Measurements from ENCODE around the gene ZNF467.

ZNF467 gene

DNA sequence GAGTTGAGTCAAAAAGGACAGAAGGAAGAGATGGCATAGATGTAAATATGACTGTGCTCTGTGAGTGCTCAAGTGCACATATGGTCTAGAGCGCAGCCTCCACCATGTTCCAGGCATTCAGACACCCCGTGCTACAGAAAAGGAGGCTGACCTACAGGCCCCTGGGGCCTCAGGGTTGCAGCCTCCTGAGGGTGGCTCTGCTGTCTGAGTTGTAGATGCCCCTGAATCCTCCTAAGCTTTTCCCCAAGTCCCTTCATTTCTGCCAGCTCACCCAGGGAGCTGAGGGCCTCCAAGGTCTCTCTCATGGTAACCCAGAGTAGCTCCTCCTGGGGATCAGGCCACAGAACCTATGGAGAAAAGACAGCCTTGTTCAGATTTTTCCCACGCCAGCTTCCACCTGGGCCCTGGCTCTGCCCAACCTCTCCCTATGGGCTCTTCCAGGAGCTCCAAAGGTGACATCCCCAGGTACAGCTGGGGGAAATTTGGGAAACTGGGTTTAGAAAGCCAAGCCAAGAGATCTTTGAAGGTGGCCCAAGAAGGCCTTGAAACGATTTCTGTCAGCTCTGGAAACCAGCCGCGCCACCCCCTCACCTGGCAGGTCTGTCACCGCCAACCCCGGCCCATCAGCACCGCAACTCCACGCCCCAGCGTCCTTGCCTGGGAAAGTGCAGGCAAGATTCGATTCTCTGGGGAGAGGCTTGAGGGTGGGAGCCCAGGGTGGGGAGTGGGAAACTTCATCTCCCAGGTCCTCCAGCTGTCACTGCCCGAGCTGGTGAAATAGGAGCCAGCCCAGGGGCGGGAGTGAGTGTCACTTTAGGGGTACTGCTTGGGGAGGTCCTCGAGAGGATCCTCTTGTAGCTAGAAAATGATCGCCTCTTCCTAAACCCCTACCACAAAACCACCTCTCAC lies 2.4 kb downstream of the ZNF467 start:
- no peak for DNase-seq (ENCODE audit: low spot score)

- no peak for DNase-seq (ENCODE audit: low spot score)
These were observed 3.5 kb downstream of the ZNF467 start for GRCh38 chr7:149769915-149770314.

GRCh38 chr7:149768931-149769330 lies 4.5 kb downstream of the ZNF467 start:
- no peak for DNase-seq (ENCODE audit: low spot score)

GRCh38 chr7:149767068-149767467 lies 6.3 kb downstream of the ZNF467 start:
- DNase-seq (ENCODE audit: low spot score): no peak

DNA sequence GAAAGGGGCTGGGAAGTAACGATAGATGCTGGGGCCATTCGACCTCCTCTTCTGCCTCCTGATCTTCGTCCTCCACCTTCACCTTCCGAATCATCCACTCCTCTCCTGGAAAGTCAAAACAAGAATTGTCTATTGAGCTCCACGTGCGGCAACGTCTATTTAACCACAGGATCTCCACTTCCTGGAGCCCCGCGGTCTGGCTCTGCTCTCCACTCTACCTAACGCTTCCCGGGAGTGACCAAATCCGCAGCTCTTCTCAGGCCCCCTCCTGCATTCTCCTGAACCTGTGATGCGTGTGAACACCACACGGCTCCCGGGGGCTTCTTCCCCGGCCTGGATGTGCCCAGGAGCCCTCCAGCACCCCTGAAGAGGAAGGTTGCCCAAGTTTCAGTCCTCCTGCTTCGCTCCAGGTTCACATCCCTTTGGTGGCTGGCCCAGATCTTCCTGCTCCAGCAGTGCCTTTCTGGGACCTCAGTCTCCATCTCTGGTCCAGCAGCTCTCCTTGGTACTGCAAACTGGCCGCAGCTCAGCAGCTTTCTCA lies 7.2 kb downstream of the ZNF467 start:
- no peak for DNase-seq (ENCODE audit: low spot score)

- DNase-seq (ENCODE audit: low spot score): no peak
These were observed 7.8 kb downstream of the ZNF467 start for GRCh38 chr7:149765399-149766121.

DNA sequence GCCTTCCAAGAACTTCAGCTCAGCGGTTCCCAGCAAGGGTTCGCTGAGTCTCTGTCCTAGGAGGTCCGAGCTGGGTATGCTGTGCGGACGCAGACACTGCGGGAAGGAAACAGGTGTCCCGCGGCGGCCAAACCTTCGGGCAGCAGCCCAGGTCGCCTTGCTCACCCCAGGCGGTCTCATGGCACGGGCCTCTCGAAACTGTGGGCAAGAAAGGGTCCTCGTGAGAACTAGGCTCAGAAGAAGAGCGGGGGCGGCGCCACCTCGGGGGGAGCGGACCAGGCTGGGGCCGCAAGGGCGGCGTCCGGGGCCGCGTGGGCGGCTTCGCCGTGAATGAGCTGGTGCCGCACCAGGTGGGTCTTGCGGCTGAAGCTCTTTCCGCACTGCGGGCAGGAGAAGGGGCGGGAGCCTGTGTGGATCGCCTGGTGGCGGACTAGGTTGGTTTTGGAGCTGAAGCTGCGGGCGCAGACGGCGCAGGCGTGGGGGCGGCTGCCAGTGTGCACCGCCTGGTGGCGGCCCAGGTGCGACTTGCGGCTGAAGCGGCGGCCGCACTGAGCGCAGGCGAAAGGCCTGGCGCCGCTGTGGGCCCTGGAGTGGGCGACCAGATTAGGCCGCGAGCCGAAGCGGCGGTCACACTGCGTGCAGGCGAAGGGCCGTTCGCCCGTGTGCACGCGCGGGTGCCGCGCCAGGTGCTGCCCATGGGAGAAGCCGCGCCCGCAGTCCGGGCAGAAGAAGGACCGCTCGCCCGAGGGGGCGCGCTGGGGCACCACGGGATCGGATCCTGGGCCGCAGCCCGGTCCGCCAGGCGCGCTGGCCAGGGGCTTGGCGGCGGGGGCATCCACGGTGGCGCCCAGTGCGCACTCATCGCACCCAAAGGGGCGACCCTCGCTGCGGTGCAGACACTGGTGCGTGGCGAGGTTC lies 8.6 kb downstream of the ZNF467 start:
- DNase-seq (ENCODE audit: low spot score): no peak

- DNase-seq (ENCODE audit: low spot score): no peak
These were observed 9.7 kb downstream of the ZNF467 start for GRCh38 chr7:149763563-149764240.

- no peak for DNase-seq (ENCODE audit: low spot score)
These were observed 10.8 kb downstream of the ZNF467 start for GRCh38 chr7:149762610-149763009.

DNA sequence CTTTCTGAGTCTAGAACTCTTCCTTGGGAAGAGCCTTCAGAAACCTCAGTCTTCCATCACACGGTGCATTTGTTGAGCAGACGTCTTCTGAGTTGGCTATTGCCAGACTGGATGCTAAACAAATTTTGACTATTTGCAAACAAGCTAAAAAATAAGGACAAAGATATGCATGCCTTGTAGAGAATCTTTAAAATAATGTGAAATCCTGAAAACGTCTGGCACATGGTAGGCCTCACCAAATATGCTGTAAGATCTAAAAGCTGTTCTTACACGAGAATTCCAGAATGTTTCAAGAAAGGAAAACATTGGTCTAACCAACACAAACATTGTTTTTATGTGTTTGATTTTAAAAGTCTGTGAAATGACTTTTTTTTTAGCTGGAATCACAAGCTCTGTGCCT lies 11.3 kb downstream of the ZNF467 start:
- no peak for DNase-seq (ENCODE audit: low spot score)

- DNase-seq (ENCODE audit: low spot score): no peak
These were observed 12.1 kb downstream of the ZNF467 start for GRCh38 chr7:149761307-149761706.

GRCh38 chr7:149760538-149760937 lies 12.8 kb downstream of the ZNF467 start:
- DNase-seq (ENCODE audit: low spot score): no peak

GRCh38 chr7:149759093-149759860 lies 14.1 kb downstream of the ZNF467 start:
- DNase-seq (ENCODE audit: low spot score): no peak

GRCh38 chr7:149753375-149754233 lies 19.8 kb downstream of the ZNF467 start:
- DNase-seq (ENCODE audit: low spot score): peak; percentile 61

DNA sequence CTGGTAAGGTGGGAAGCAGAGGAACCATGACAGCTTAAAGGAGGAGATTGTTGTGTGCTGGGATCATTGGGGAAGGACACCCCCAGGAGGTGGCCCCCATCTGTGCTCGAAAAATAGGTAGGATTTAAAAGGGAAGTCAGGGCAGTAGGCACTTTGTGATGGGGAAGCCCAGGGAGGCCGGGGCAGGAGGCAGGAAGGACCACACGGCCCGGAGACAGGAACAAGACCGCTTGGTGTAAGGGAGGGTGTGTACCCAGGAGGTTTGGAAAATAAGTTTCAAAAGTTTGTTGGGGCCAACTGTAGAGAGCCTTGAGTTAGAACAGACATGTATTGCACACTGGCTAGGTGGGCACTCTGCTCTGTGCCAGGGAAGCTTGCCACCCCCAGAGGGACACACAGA lies 20.7 kb downstream of the ZNF467 start:
- DNase-seq (ENCODE audit: low spot score): no peak

DNA sequence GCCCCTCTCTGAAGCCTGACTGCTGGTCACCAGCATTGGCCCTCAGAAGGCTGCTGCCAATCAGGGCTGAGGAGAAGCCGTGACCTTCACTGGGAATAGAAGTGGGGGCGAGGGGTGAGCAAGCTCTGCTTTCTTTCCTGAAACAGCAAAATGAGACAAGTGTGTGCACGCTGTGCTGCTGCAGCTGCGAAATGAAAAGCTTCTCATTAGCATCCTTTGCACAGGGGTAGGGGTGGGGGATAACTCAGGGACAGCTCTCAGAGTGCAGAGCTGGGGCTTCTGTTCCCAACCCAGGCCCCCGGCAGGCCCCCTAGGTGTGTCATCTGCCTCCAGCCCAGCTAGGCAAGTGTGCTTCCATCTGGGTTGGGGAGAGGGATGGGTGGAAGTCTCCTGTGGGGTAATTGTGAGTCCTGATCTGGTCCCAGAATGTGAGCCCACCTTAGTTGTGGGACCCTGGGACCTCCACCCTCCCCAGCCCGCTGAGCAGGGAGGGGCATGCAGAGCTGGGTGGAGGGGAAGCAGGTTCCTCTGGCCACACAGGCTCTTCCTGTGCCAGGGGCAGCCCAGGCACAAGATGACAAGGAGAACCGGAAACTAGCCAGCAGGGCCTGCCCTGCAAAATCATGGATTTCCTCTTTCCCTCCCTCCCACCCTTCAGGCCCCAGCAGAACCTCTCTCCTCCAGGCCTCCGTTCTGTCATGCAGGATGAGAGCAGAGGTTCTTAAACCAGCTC lies 22.2 kb downstream of the ZNF467 start:
- no peak for DNase-seq (ENCODE audit: low spot score)

GRCh38 chr7:149750122-149750845 lies 23.1 kb downstream of the ZNF467 start:
- no peak for DNase-seq (ENCODE audit: low spot score)
